Suprapubic skin (tissue), 4 donors: ENCODE measurements around the gene VIPAS39. TPM values are rescaled to one million over a fixed set of nuclear protein-coding genes. Genes with fewer than 3 reads are reported as not detected.
A peak's percentile ranks its signal among the peaks of the same experiment; 100 is the strongest.

Experiments
- DNase-seq, 2 donors: peaks; one replicate each; pipeline ENCODE4 v3.0.0-alpha.2; 2019; ENCODE audit warnings: low spot score in 2 of 2
- H3K27ac ChIP-seq: fragments of 200-600 bp; sonication (generic); one replicate; pipeline ENCODE4 v1.5.1; 2019
- H3K27me3 ChIP-seq: fragments of 200-600 bp; sonication (generic); one replicate; pipeline ENCODE4 v1.5.1; 2019
- H3K36me3 ChIP-seq: fragments of 200-600 bp; sonication (generic); one replicate; pipeline ENCODE4 v1.5.1; 2019
- H3K4me1 ChIP-seq: fragments of 200-600 bp; sonication (generic); one replicate; pipeline ENCODE4 v1.5.1; 2019
- H3K4me3 ChIP-seq: fragments of 200-600 bp; sonication (generic); one replicate; pipeline ENCODE4 v1.5.1; 2019; ENCODE audit warnings: mild to moderate bottlenecking
- H3K9me3 ChIP-seq: fragments of 200-600 bp; sonication (generic); one replicate; pipeline ENCODE4 v1.5.1; 2019
- CTCF ChIP-seq, 2 donors: fragments of 200-600 bp in 1 of 2; fragments of 450-650 bp in 1 of 2; sonication (generic) in 1 of 2; IDR thresholded peaks; one replicate each; pipeline ENCODE4 v1.5.1; 2016 to 2019; ENCODE audit warnings: antibody characterized with exemption in 2 of 2, mild to moderate bottlenecking in 1 of 2, moderate library complexity in 1 of 2
- EP300 ChIP-seq: sonication (generic); formaldehyde crosslinking; IDR thresholded peaks from one replicate; pipeline ENCODE4 v1.6.1; 2017; ENCODE audit warnings: antibody characterized with exemption
- POLR2A ChIP-seq, 2 donors: fragments of 450-650 bp; IDR thresholded peaks; one replicate each; pipeline ENCODE4 v1.6.1; 2017; ENCODE audit warnings: antibody characterized with exemption in 2 of 2, mild to moderate bottlenecking in 2 of 2, moderate library complexity in 2 of 2
- POLR2AphosphoS5 ChIP-seq, 3 donors: sonication (generic); formaldehyde crosslinking; IDR thresholded peaks; one replicate each; pipeline ENCODE4 v1.6.1; 2017; ENCODE audit warnings: antibody characterized with exemption in 3 of 3
- WGBS: methylation state at CpG from one replicate; pipeline ENCODE4 v1.1.5; 2018; 5-methylcytosine and 5-hydroxymethylcytosine counted together
- total RNA-seq, 4 donors: library from RNA; depleted of rRNA; stranded (reverse); fragments of >200 nt; gene quantifications; one replicate each; pipeline ENCODE4 v1.1.0, GENCODE V29; 2016

VIPAS39 gene
- total RNA-seq, 4 donors from 2014 or later = 11.7 to 21.6 (median 16.9) TPM

DNA sequence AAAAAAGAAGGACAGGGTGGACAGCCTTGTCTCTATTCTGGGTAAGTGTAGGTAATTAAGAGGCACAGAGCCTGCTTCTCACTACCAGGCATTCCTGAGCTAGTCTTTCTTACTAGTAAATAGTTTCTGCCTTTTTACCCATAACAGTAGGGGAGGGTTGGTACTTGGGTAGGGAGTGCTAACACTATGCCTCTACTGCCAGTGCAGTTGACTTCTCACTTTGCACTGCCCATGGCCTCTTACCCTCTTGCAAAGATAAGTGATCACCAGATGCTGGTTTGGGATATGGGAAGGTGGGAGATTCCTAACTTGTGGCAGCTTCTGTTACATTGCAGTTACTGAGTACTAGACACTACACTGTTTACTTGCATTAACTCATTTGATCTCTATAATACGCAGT lies 12.1 kb upstream of the VIPAS39 start:
- WGBS = 69% methylated on average over 1 of the region's 1 CpG
- H3K36me3 ChIP-seq = peaks cover 48% of the 10 kb centered on the region

GRCh38 chr14:77469067-77469505 lies 11.7 kb upstream of the VIPAS39 start:
- Histone ChIP-seq H3K36me3 (peaks cover 53% of the 10 kb centered on the region), H3K27ac (no peak overlapping the region), H3K4me3 (no peak overlapping the region), H3K4me1 (no peaks in the 10 kb centered on the region), H3K27me3 (no peaks in the 10 kb centered on the region), H3K9me3 (no peaks in the 10 kb centered on the region)
- TF ChIP-seq POLR2AphosphoS5 (IDR thresholded peaks at IDR 0.05) (no peak), POLR2A (IDR thresholded peaks at IDR 0.05) (no peak), CTCF (IDR thresholded peaks at IDR 0.05) (no peak), EP300 (no peak)
- DNase-seq = no peak
- WGBS = 86% methylated on average over 14 of the region's 14 CpGs

More for the DNA sequence above, 12.1 kb upstream of the VIPAS39 start:
- Histone ChIP-seq H3K27me3 (no peaks in the 10 kb centered on the region), H3K4me1 (no peaks in the 10 kb centered on the region), H3K27ac (no peak overlapping the region), H3K9me3 (no peaks in the 10 kb centered on the region), H3K4me3 (no peak overlapping the region)
- TF ChIP-seq EP300 = no peak
- no peak for TF ChIP-seq CTCF (IDR thresholded peaks at IDR 0.05)
- TF ChIP-seq POLR2A (IDR thresholded peaks at IDR 0.05) = no peak
- no peak for TF ChIP-seq POLR2AphosphoS5 (IDR thresholded peaks at IDR 0.05)
- DNase-seq = no peak

GRCh38 chr14:77467801-77468200 lies 10.4 kb upstream of the VIPAS39 start:
- H3K4me3 ChIP-seq = no peak overlapping the region
- DNase-seq = no peak
- H3K27me3 ChIP-seq = no peaks in the 10 kb centered on the region
- H3K36me3 ChIP-seq = peaks cover 66% of the 10 kb centered on the region
- H3K27ac ChIP-seq = no peak overlapping the region
- 86% methylated on average over 5 of the region's 5 CpGs for WGBS
- H3K9me3 ChIP-seq = no peaks in the 10 kb centered on the region
- H3K4me1 ChIP-seq = no peaks in the 10 kb centered on the region
- TF ChIP-seq EP300 (no peak), CTCF (IDR thresholded peaks at IDR 0.05) (no peak), POLR2A (IDR thresholded peaks at IDR 0.05) (no peak), POLR2AphosphoS5 (IDR thresholded peaks at IDR 0.05) (no peak)

DNA sequence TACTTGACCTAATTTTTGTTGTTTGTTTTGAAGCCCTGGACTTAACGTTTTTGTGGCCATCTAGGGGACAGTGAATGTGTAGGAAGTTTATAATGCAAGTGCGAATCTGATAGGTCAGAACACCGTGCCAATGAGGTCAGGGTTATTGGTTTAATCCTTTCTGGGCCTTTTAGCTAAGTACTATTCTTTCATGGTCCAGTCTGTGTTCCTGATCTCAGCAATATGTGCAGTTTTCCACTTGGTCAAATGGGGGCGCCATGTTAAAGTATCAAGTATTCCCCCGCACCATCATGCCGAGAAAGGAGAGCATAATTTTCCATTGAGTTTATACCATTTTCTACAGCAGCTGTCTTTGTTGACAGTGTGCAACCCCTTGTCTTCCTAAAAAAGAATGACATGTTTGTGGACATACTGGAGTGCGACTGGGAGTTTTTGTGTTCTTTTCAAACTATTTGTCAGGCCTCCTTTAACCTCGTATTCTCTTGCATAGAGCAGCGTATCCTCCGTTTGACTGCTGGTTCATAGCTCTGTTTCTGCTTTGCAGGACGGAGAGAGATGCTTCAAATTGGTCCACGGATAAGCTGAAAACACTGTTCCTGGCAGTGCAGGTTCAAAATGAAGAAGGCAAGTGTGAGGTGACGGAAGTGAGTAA lies 1.8 kb upstream of the VIPAS39 start:
- Histone ChIP-seq H3K9me3 (no peaks in the 10 kb centered on the region), H3K27ac (no peak overlapping the region), H3K4me1 (peaks cover 31% of the 10 kb centered on the region), H3K36me3 (peaks cover 41% of the 10 kb centered on the region), H3K27me3 (no peaks in the 10 kb centered on the region), H3K4me3 (peak overlapping the region; percentile 99)
- TF ChIP-seq POLR2AphosphoS5 (IDR thresholded peaks at IDR 0.05) (no peak), CTCF (IDR thresholded peaks at IDR 0.05) (peak; percentile 10 to 53), POLR2A (IDR thresholded peaks at IDR 0.05) (no peak), EP300 (no peak)
- DNase-seq = no peak
- 33% methylated on average over 13 of the region's 13 CpGs for WGBS

DNA sequence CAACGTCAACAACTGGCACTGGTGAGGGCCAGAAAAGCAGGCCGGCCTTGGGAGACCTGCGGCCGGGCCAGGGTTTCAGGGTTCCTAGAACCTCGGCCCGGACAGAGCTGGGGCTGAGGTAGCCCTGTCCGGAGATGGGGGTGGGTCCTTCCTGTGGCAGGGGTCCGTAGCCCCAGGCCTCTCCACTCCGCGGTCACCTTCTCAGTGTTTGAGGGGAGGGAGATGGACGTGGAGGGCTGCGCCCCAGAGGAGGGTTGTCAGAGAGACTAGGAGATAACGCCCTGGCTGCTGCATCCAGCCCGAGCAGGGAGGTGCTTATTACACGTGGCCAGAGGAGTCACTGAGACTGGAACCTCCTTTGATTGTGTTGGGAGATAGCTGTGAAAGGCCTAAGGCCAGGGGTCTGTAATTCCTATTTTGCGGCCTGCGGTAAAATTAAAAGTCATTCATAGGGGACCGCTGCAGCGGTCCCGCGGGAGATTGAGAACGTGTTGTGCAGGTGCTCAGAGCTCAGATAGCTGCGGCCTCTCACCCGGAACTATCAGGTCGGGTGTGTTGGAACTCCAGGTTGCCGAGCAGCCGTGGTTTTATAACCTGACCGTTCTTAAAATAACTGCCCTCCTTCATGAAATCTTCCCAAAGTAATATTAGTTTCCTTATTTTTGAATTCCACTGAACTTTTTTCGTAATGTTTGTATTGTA lies 999 bp upstream of the VIPAS39 start:
- TF ChIP-seq CTCF (IDR thresholded peaks at IDR 0.05) (no peak), EP300 (no peak), POLR2A (IDR thresholded peaks at IDR 0.05) (no peak), POLR2AphosphoS5 (IDR thresholded peaks at IDR 0.05) (no peak)

More for the DNA sequence above, 999 bp upstream of the VIPAS39 start:
- Histone ChIP-seq H3K27ac (peak overlapping the region; percentile 90), H3K4me1 (peaks cover 31% of the 10 kb centered on the region), H3K4me3 (peak overlapping the region; percentile 99), H3K27me3 (no peaks in the 10 kb centered on the region), H3K9me3 (no peaks in the 10 kb centered on the region), H3K36me3 (peaks cover 34% of the 10 kb centered on the region)
- no peak for DNase-seq
- 2% methylated on average over 28 of the region's 29 CpGs for WGBS
